ENCODE measurements around the gene TBC1D8. TPM values are rescaled to one million over a fixed set of nuclear protein-coding genes. Genes with fewer than 3 reads are reported as not detected.

The TBC1D8 gene
- total RNA-seq, 1 donor from 2014 or later: 16.3 TPM

- TF ChIP-seq, protein P1, sequence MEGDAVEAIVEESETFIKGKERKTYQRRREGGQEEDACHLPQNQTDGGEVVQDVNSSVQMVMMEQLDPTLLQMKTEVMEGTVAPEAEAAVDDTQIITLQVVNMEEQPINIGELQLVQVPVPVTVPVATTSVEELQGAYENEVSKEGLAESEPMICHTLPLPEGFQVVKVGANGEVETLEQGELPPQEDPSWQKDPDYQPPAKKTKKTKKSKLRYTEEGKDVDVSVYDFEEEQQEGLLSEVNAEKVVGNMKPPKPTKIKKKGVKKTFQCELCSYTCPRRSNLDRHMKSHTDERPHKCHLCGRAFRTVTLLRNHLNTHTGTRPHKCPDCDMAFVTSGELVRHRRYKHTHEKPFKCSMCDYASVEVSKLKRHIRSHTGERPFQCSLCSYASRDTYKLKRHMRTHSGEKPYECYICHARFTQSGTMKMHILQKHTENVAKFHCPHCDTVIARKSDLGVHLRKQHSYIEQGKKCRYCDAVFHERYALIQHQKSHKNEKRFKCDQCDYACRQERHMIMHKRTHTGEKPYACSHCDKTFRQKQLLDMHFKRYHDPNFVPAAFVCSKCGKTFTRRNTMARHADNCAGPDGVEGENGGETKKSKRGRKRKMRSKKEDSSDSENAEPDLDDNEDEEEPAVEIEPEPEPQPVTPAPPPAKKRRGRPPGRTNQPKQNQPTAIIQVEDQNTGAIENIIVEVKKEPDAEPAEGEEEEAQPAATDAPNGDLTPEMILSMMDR (IDR thresholded peaks at IDR 0.05): no peak
- H3K4me3 Mint-ChIP-seq (ENCODE audit: unreplicated experiment): no peak overlapping the region
- no peaks in the 10 kb centered on the region for H3K4me1 Mint-ChIP-seq (ENCODE audit: unreplicated experiment)
- no peak for DNase-seq (ENCODE audit: extremely low spot score, unreplicated experiment)
- H3K27ac Mint-ChIP-seq (ENCODE audit: unreplicated experiment): no peak overlapping the region
- no peaks in the 10 kb centered on the region for H3K36me3 Mint-ChIP-seq (ENCODE audit: unreplicated experiment)
- peaks cover 22% of the 10 kb centered on the region for H3K27me3 Mint-ChIP-seq (ENCODE audit: unreplicated experiment)
- H3K9me3 Mint-ChIP-seq (ENCODE audit: unreplicated experiment): no peaks in the 10 kb centered on the region
Observed at GRCh38 chr2:101187131-101187530, 35.9 kb upstream of the TBC1D8 start.

DNA sequence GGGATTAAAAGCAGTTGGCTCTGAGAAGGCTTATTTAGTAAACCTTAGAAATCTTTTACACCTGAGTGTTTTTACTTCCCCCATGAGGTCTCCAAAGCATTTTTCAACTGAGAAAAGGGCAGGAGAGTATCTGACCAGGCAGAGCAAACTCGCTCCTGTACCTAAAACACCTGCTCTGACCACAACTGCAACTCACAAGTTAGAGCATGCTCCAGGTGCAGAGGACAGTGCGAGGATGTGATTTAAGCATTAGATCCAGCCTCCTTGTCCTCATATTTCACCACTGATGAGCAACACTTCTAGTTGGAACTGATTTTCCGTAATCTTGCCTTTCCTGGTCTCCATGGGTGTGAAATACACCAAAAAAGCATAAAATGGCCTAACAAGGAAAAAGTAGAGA, 34.5 kb upstream of the TBC1D8 start:
- Mint-ChIP-seq H3K27ac (ENCODE audit: unreplicated experiment) (no peak overlapping the region), H3K9me3 (ENCODE audit: unreplicated experiment) (no peaks in the 10 kb centered on the region), H3K36me3 (ENCODE audit: unreplicated experiment) (no peaks in the 10 kb centered on the region), H3K4me3 (ENCODE audit: unreplicated experiment) (no peak overlapping the region), H3K4me1 (ENCODE audit: unreplicated experiment) (no peaks in the 10 kb centered on the region), H3K27me3 (ENCODE audit: unreplicated experiment) (peaks cover 12% of the 10 kb centered on the region)
- TF ChIP-seq, protein P1 (IDR thresholded peaks at IDR 0.05): no peak
- no peak for DNase-seq (ENCODE audit: extremely low spot score, unreplicated experiment)

GRCh38 chr2:101185085-101185484, 33.9 kb upstream of the TBC1D8 start:
- H3K27me3 Mint-ChIP-seq (ENCODE audit: unreplicated experiment): peaks cover 10% of the 10 kb centered on the region

DNA sequence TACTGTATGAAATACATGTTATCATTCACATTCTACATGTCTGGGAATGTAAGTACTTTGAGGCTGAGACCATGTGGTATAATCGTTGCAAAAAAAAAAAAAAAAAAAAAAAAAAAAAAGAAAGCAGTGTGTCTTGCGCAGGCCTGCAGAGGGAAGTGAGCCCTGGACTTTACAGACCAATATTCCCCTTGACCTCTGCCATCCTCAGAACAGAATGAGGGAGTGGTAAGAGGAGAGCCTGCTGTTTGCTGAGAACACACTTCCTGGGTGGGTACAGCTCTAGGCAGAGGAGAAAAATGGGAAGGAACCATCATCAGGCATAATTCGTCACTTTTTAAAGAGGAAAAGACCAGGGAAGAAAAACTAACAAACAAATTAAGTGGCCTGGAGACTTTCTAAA, 28.8 kb upstream of the TBC1D8 start:
- Mint-ChIP-seq H3K36me3 (ENCODE audit: unreplicated experiment) (no peaks in the 10 kb centered on the region), H3K4me1 (ENCODE audit: unreplicated experiment) (peaks cover 12% of the 10 kb centered on the region), H3K27me3 (ENCODE audit: unreplicated experiment) (peaks cover 2% of the 10 kb centered on the region), H3K9me3 (ENCODE audit: unreplicated experiment) (no peaks in the 10 kb centered on the region), H3K27ac (ENCODE audit: unreplicated experiment) (no peak overlapping the region), H3K4me3 (ENCODE audit: unreplicated experiment) (no peak overlapping the region)
- TF ChIP-seq, protein P1 (IDR thresholded peaks at IDR 0.05): no peak
- DNase-seq (ENCODE audit: extremely low spot score, unreplicated experiment): no peak

More at GRCh38 chr2:101185085-101185484, 33.9 kb upstream of the TBC1D8 start:
- no peaks in the 10 kb centered on the region for H3K36me3 Mint-ChIP-seq (ENCODE audit: unreplicated experiment)
- H3K4me3 Mint-ChIP-seq (ENCODE audit: unreplicated experiment): no peak overlapping the region
- no peaks in the 10 kb centered on the region for H3K4me1 Mint-ChIP-seq (ENCODE audit: unreplicated experiment)
- no peaks in the 10 kb centered on the region for H3K9me3 Mint-ChIP-seq (ENCODE audit: unreplicated experiment)
- no peak for DNase-seq (ENCODE audit: extremely low spot score, unreplicated experiment)
- TF ChIP-seq, protein P1 (IDR thresholded peaks at IDR 0.05): no peak
- H3K27ac Mint-ChIP-seq (ENCODE audit: unreplicated experiment): no peak overlapping the region

- TF ChIP-seq, protein P1 (IDR thresholded peaks at IDR 0.05): no peak
- H3K4me3 Mint-ChIP-seq (ENCODE audit: unreplicated experiment): no peak overlapping the region
- peaks cover 1% of the 10 kb centered on the region for H3K27me3 Mint-ChIP-seq (ENCODE audit: unreplicated experiment)
- H3K36me3 Mint-ChIP-seq (ENCODE audit: unreplicated experiment): peaks cover 3% of the 10 kb centered on the region
- H3K4me1 Mint-ChIP-seq (ENCODE audit: unreplicated experiment): peaks cover 18% of the 10 kb centered on the region
- peaks cover 7% of the 10 kb centered on the region for H3K9me3 Mint-ChIP-seq (ENCODE audit: unreplicated experiment)
- H3K27ac Mint-ChIP-seq (ENCODE audit: unreplicated experiment): no peak overlapping the region
- DNase-seq (ENCODE audit: extremely low spot score, unreplicated experiment): no peak
Observed at GRCh38 chr2:101176803-101177202, 25.6 kb upstream of the TBC1D8 start.
